ENCODE data around the gene PNRC1.

The PNRC1 gene

DNA sequence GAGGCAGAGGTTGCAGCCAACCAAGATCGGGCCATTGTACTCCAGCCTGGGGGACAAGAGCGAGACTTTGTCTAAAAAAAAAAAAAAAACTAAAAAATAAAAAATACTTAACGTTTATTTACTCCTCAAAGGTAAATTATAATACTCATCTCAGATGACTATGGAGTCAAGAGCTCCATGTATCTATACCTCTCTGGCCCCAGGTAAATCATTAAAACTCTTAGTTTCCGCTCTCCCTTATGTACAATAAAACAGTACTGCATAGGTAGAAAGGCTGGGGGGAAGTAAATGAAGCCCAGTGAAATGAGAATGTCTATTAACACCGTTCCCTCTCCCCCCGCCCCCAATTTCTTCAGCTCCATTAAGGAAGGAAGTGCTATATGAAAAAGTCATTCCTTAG, 36.2 kb downstream of the PNRC1 start:
- no peak for DNase-seq

DNA sequence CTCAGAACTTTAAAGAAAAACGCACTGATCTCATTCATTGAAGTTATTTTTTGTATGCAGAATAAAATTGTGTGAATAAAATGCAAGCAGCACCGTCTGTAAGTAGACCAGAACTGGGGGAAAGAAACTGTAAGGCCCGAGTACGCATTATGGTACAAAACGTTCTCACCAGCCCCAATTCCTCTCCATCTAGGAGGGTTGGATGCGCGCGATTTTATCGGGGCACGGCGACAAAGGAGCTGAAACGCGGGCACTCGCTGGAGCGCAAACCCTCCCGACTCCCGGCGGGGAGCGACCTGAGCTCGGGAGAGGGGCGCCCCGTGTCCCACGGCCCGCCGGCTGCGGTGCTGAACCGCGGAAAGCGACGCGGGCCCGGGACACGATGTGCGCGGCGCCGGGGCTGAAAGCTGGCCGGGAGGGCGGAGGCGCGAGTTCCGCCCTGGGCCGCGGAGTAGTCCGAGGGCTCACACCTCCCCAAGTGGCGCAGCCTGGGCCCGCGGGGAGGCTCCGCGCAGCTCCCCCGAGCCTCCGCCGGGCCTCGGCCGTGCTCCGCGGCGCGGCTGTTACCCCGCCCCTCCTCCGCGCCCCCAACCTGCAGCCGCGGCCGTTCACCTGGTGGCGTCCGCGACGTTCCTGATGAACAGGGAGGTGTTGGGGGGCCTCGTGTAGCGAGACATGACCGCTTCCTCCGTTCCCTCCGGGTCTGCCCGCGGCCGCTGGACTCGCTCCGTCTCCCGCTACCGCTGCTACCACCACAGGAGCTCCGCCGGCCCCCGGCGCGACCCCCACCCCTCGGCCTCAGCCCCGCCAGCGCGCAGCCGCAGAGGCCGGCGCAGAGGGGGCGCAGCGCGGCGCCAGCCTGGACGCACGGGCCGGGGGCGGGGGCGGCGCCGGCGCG, 36.9 kb downstream of the PNRC1 start, which contains the start of gene SRSF12:
TSS of gene SRSF12 (minus strand) at position 861 of the 898 bp plus-strand sequence. CDS start at position 677, 184 bp downstream.
- DNase-seq, result peak; percentile 29

- DNase-seq, result no peak
Observed at GRCh38 chr6:89118931-89119330, 38.4 kb downstream of the PNRC1 start.

- no peak for DNase-seq
Observed at GRCh38 chr6:89120371-89120770, 39.8 kb downstream of the PNRC1 start.

GRCh38 chr6:89121934-89122333, 41.4 kb downstream of the PNRC1 start:
- DNase-seq, result no peak

- DNase-seq, result peak; percentile 65
Observed at GRCh38 chr6:89122625-89123024, 42.1 kb downstream of the PNRC1 start.

- peak; percentile 58 for DNase-seq
Observed at GRCh38 chr6:89128256-89128671, 47.7 kb downstream of the PNRC1 start.

GRCh38 chr6:89131599-89131998, 51.0 kb downstream of the PNRC1 start:
- no peak for DNase-seq

GRCh38 chr6:89132057-89132456, 51.5 kb downstream of the PNRC1 start:
- DNase-seq, result no peak

DNA sequence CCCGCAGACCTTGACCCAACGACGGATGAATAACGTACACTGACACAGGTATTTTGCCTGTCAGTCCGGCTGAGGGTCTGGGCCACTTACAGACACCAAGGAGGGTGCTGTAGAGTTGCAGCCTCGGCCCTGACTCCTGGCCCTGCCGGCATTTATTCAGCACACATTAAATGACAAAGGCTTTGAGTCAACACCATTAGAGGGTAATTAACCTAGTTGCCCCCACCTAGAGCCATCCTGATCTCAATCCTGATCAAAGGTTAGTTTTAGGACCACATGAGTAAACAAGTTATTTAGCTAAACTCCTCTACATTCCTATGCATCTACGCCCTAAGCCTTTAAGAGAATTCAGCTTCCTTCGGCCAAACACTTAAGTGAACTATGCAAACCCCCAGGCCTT, 53.4 kb downstream of the PNRC1 start:
- no peak for DNase-seq

- no peak for DNase-seq
Observed at GRCh38 chr6:89134723-89135122, 54.2 kb downstream of the PNRC1 start.

Data from hematopoietic multipotent progenitor cell treated with erythropoietin and hydrocortisone succinate and interleukin-3 and kit ligand, for 8 days (in vitro differentiated cells).